ENCODE data around the gene SERINC1. TPM values are rescaled to one million over a fixed set of nuclear protein-coding genes. Genes with fewer than 3 reads are reported as not detected.

SERINC1 gene
- total and polyA plus RNA-seq, 2 of the 4 experiments (the other 2 are of a cell fraction): 79.8 to 123 TPM

DNA sequence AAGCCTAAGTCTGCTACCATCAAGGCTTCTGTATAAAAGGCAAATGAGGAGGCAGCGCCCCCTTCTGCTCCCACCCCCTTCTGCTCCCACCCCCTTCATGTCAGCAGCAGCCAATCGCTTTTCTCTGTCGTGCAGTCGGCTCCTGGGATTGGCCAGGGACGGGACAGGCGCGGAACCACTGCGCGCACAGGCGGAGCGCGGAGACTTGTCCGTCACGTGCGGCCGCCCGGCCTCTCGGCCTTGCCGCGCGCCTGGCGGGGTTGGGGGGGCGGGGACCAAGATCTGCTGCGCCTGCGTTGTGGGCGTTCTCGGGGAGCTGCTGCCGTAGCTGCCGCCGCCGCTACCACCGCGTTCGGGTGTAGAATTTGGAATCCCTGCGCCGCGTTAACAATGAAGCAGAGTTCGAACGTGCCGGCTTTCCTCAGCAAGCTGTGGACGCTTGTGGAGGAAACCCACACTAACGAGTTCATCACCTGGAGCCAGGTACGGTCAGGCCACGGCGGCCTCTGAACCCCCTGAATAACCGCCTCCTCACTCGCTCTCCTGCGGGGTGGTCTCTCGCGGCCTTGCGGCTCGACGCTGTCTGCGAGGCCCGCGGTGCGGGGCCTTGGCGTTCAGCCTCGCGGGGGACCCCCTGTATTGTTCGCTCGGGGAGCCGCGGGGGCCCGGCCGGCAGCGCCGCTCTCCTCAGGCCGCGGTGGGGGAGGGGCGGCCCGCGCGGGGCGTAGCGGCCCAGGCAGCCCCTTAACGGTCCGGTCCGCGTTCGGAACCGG is 72.1 kb downstream of the SERINC1 start, which contains the start of gene HSF2:
HSF2 (plus strand) TSS at position 305 of the 773 bp plus-strand sequence; CDS start at position 391, 86 bp downstream.
- Histone ChIP-seq H2AFZ (replicated peaks; ENCODE audit: low read length, poor library complexity) (peak within 1 kb of the TSS; percentile 99), H3K27me3 (ENCODE audit: control insufficient read depth, insufficient read depth, low read length) (no peaks in the 10 kb centered on the region), H3K4me1 (ENCODE audit: control insufficient read depth, insufficient read depth, low read length) (no peaks in the 10 kb centered on the region), H2BK5ac (ENCODE audit: low read depth, low read length, poor library complexity, severe bottlenecking) (peak within 1 kb of the TSS; percentile 53), H3K79me1 (ENCODE audit: low read depth in 1 of 2, low read length in 2 of 2) (peaks cover 8 to 39% of the 10 kb centered on the region in 2 experiments), H2BK20ac (ENCODE audit: low read depth, low read length) (no peak within 1 kb of the TSS), H2AK9ac (replicated peaks; ENCODE audit: low read depth, low read length, poor library complexity) (peak within 1 kb of the TSS; percentile 91), H3K27ac (ENCODE audit: insufficient read depth, low read length) (peak within 1 kb of the TSS; percentile 84), H4K8ac (ENCODE audit: low read depth in 2 of 2, low read length in 2 of 2) (peak within 1 kb of the TSS; percentile 66 to 86; a peak in 3 of 4 replicates), H3K36me3 (ENCODE audit: control insufficient read depth, insufficient read depth, low read length) (no peaks in the 10 kb centered on the region), H3K9me3 (ENCODE audit: control insufficient read depth, insufficient read depth, low read length) (no peaks in the 10 kb centered on the region), H3K18ac (ENCODE audit: low read depth, low read length) (peak within 1 kb of the TSS; percentile 31; the same call in 1 of the 2 replicates), H3K4me2 (ENCODE audit: low read depth, low read length) (peak within 1 kb of the TSS; percentile 98), H4K91ac (ENCODE audit: insufficient read depth, low read depth, low read length) (peak within 1 kb of the TSS; percentile 75; the same call in 1 of the 2 replicates), H4K5ac (ENCODE audit: low read depth, low read length) (peak within 1 kb of the TSS; percentile 27; the same call in 1 of the 2 replicates), H3K9ac (ENCODE audit: low read depth, low read length) (peak within 1 kb of the TSS; percentile 91), H3K14ac (replicated peaks; ENCODE audit: low read depth, low read length) (peak within 1 kb of the TSS; percentile 87), H3K56ac (ENCODE audit: extremely low read depth, insufficient read depth, low read length) (peak within 1 kb of the TSS; percentile 91), H2AK5ac (ENCODE audit: low read depth, low read length) (no peak within 1 kb of the TSS), H3K9me1 (ENCODE audit: insufficient read depth, low read length) (no peaks in the 10 kb centered on the region), H2BK120ac (ENCODE audit: low read depth, low read length) (peak within 1 kb of the TSS; percentile 47; the same call in 1 of the 2 replicates), H2BK15ac (ENCODE audit: low read depth, low read length) (no peak within 1 kb of the TSS), H3K4ac (ENCODE audit: low read depth, low read length) (peak within 1 kb of the TSS; percentile 92), H3K4me3 (ENCODE audit: insufficient read depth, low read depth, low read length) (peak within 1 kb of the TSS; percentile 94), H3K23ac (ENCODE audit: low read depth, low read length) (peak within 1 kb of the TSS; percentile 97), H4K20me1 (ENCODE audit: insufficient read depth, low read length) (no peaks in the 10 kb centered on the region)
- dilution Hi-C loops (cut with HindIII; ENCODE audit: low sequenced_read_pairs, unreplicated experiment) (no loop called here), in situ Hi-C loops (cut with MboI; ENCODE audit: low sequenced_read_pairs) (no loop called here), intact Hi-C loops (cut with micrococcal nuclease) (loop anchor here (5.0 kb wide), 2 partner anchors 43 to 73 kb away; partner anchors contain the start of gene SERINC1)
- WGBS, 2 experiments (ENCODE audit: extremely low coverage in 2 of 2, insufficient read length in 1 of 2): 1% methylated on average over 23 of the region's 82 CpGs; no CpG with 5 or more reads in 1 of the 2 experiments
- ChIA-PET POLR2A (ENCODE audit: unreplicated experiment) (interaction anchor here (0.5 kb wide), 1 partner anchor 1285 kb away, joined by 3 read pairs; no protein-coding TSS in a partner anchor), CTCF (interaction anchor here (1.0 to 1.2 kb wide), 3 partner anchors 9 to 131 kb away, joined by 3 read pairs; no protein-coding TSS in a partner anchor)
- ATAC-seq (ENCODE audit: low read depth): peak; percentile 98
- BruUV-seq (replicated peaks): no TSS peak
- peak; percentile 99 for DNase-seq
- TF ChIP-seq BHLHE40 (IDR thresholded peaks at IDR 0.05; ENCODE audit: low read depth, low read length) (peak; percentile 98), CEBPB (IDR thresholded peaks at IDR 0.05; ENCODE audit: low read depth, low read length) (no peak), MAZ (IDR thresholded peaks at IDR 0.05; ENCODE audit: borderline replicate concordance, low read depth, low read length) (peak; percentile 54; the same call in 1 of the 2 replicates), FOS (IDR thresholded peaks at IDR 0.05; ENCODE audit: low read depth, low read length) (0 out of 2 replicates have a peak, but pooled peaks have one; percentile 13), SMC3 (IDR thresholded peaks at IDR 0.05; ENCODE audit: low read depth, low read length) (no peak), RCOR1 (IDR thresholded peaks at IDR 0.05; ENCODE audit: insufficient replicate concordance, low read length) (no peak), RFX5 (IDR thresholded peaks at IDR 0.05; ENCODE audit: low read depth, low read length) (no peak), POLR2A (IDR thresholded peaks at IDR 0.05; ENCODE audit: low read depth, low read length) (peak; percentile 68; the same call in 1 of the 2 replicates), MAFK (IDR thresholded peaks at IDR 0.05; ENCODE audit: low read depth, low read length) (no peak), NFE2L2 (IDR thresholded peaks at IDR 0.05; ENCODE audit: low read depth, low read length) (no peak)
- TF ChIP-seq, protein P1, sequence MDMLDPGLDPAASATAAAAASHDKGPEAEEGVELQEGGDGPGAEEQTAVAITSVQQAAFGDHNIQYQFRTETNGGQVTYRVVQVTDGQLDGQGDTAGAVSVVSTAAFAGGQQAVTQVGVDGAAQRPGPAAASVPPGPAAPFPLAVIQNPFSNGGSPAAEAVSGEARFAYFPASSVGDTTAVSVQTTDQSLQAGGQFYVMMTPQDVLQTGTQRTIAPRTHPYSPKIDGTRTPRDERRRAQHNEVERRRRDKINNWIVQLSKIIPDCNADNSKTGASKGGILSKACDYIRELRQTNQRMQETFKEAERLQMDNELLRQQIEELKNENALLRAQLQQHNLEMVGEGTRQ (IDR thresholded peaks at IDR 0.05; ENCODE audit: low read depth, low read length): peak; percentile 96
- TF ChIP-seq, protein P2, sequence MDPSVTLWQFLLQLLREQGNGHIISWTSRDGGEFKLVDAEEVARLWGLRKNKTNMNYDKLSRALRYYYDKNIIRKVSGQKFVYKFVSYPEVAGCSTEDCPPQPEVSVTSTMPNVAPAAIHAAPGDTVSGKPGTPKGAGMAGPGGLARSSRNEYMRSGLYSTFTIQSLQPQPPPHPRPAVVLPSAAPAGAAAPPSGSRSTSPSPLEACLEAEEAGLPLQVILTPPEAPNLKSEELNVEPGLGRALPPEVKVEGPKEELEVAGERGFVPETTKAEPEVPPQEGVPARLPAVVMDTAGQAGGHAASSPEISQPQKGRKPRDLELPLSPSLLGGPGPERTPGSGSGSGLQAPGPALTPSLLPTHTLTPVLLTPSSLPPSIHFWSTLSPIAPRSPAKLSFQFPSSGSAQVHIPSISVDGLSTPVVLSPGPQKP (IDR thresholded peaks at IDR 0.05; ENCODE audit: borderline replicate concordance, low read depth, low read length): no peak
- TF ChIP-seq, protein P3, sequence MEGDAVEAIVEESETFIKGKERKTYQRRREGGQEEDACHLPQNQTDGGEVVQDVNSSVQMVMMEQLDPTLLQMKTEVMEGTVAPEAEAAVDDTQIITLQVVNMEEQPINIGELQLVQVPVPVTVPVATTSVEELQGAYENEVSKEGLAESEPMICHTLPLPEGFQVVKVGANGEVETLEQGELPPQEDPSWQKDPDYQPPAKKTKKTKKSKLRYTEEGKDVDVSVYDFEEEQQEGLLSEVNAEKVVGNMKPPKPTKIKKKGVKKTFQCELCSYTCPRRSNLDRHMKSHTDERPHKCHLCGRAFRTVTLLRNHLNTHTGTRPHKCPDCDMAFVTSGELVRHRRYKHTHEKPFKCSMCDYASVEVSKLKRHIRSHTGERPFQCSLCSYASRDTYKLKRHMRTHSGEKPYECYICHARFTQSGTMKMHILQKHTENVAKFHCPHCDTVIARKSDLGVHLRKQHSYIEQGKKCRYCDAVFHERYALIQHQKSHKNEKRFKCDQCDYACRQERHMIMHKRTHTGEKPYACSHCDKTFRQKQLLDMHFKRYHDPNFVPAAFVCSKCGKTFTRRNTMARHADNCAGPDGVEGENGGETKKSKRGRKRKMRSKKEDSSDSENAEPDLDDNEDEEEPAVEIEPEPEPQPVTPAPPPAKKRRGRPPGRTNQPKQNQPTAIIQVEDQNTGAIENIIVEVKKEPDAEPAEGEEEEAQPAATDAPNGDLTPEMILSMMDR (conservative IDR thresholded peaks at IDR 0.05; ENCODE audit: low read depth, low read length): peak; percentile 35; the same call in 1 of the 2 replicates
